Cardiac muscle cell (in vitro differentiated cells and primary cell): Measurements from ENCODE around the gene DYSF. TPM values are rescaled to one million over a fixed set of nuclear protein-coding genes. Genes with fewer than 3 reads are reported as not detected.

Experiments
- DNase-seq, 2 donors: peaks; one replicate each; pipeline versions ENCODE4 v3.0.0 to v3.0.0-alpha.2; 2010 to 2017; ENCODE audit warnings: low read depth in 1 of 2, low spot score in 1 of 2
- H3K27ac ChIP-seq: fragments of 200-600 bp; sonication (generic); 2 replicates; pipeline ENCODE4 v1.5.1; 2016
- H3K27me3 ChIP-seq: fragments of 200-600 bp; sonication (generic); 2 replicates; pipeline ENCODE4 v1.6.0; 2016; ENCODE audit warnings: control low read depth
- H3K36me3 ChIP-seq: fragments of 200-600 bp; sonication (generic); 2 replicates; pipeline ENCODE4 v1.5.1; 2016; ENCODE audit warnings: control low read depth
- H3K4me1 ChIP-seq: fragments of 200-600 bp; sonication (generic); 2 replicates; pipeline ENCODE4 v1.8.1; 2017; ENCODE audit warnings: low read depth, mild to moderate bottlenecking, mixed run types
- H3K4me3 ChIP-seq: fragments of 200-600 bp; sonication (generic); 2 replicates; pipeline ENCODE4 v1.5.1; 2016; ENCODE audit warnings: mild to moderate bottlenecking
- H3K9me3 ChIP-seq: fragments of 200-600 bp; sonication (generic); 2 replicates; pipeline ENCODE4 v1.5.1; 2017; ENCODE audit warnings: low read depth, mild to moderate bottlenecking, control low read depth
- CTCF ChIP-seq: IDR thresholded peaks from 2 replicates; pipeline ENCODE4 v1.5.1; 2012; ENCODE audit warnings: low read depth, mild to moderate bottlenecking, low read length
- polyA plus RNA-seq: library from polyadenylated mRNA; unstranded; fragments of >200 nt; fragmentation: Nextera tagmentation; extraction: Ambion mirVana; gene quantifications from 2 replicates; pipeline ENCODE4 v1.2.1, GENCODE V29; 2016
- total RNA-seq: library from RNA; depleted of rRNA; stranded (reverse); fragments of >200 nt; gene quantifications from 2 replicates; pipeline ENCODE4 v1.2.3, GENCODE V29; 2016

Gene DYSF
- total and polyA plus RNA-seq, 2 experiments from 2014 or later: 34.6 to 57.4 TPM

- Histone ChIP-seq H3K27me3 (no peaks in the 10 kb centered on the region), H3K36me3 (no peaks in the 10 kb centered on the region), H3K27ac (no peak overlapping the region), H3K4me1 (no peaks in the 10 kb centered on the region), H3K9me3 (no peaks in the 10 kb centered on the region), H3K4me3 (no peak overlapping the region)
- DNase-seq: no peak
- TF ChIP-seq CTCF: no peak
These were observed 154.0 kb downstream of the DYSF start for GRCh38 chr2:71607151-71607889.

- H3K27me3 ChIP-seq: no peaks in the 10 kb centered on the region
- TF ChIP-seq CTCF: no peak
- H3K36me3 ChIP-seq: no peaks in the 10 kb centered on the region
- no peak for DNase-seq
- no peaks in the 10 kb centered on the region for H3K9me3 ChIP-seq
- H3K4me3 ChIP-seq: no peak overlapping the region
- no peak overlapping the region for H3K27ac ChIP-seq
- no peaks in the 10 kb centered on the region for H3K4me1 ChIP-seq
These were observed 154.7 kb downstream of the DYSF start for GRCh38 chr2:71608034-71608433.

GRCh38 chr2:71608441-71608840 is 155.1 kb downstream of the DYSF start:
- Histone ChIP-seq H3K27me3 (no peaks in the 10 kb centered on the region), H3K36me3 (no peaks in the 10 kb centered on the region), H3K4me3 (no peak overlapping the region), H3K27ac (no peak overlapping the region), H3K9me3 (no peaks in the 10 kb centered on the region), H3K4me1 (no peaks in the 10 kb centered on the region)
- DNase-seq: no peak
- no peak for TF ChIP-seq CTCF

GRCh38 chr2:71609029-71609428 is 155.7 kb downstream of the DYSF start:
- Histone ChIP-seq H3K4me1 (no peaks in the 10 kb centered on the region), H3K36me3 (no peaks in the 10 kb centered on the region), H3K27ac (no peak overlapping the region), H3K9me3 (no peaks in the 10 kb centered on the region), H3K4me3 (no peak overlapping the region), H3K27me3 (no peaks in the 10 kb centered on the region)
- no peak for DNase-seq
- no peak for TF ChIP-seq CTCF

GRCh38 chr2:71609441-71609840 is 156.1 kb downstream of the DYSF start:
- TF ChIP-seq CTCF: no peak
- no peak overlapping the region for H3K4me3 ChIP-seq
- no peak overlapping the region for H3K27ac ChIP-seq
- H3K27me3 ChIP-seq: no peaks in the 10 kb centered on the region
- no peaks in the 10 kb centered on the region for H3K36me3 ChIP-seq
- no peaks in the 10 kb centered on the region for H3K9me3 ChIP-seq
- peak in 1 of 2 donors; percentile 16 for DNase-seq
- H3K4me1 ChIP-seq: no peaks in the 10 kb centered on the region
